Measurements from ENCODE around the gene NPAS3.

The NPAS3 gene

GRCh38 chr14:33490555-33490954 is 551.9 kb downstream of the NPAS3 start:
- Histone ChIP-seq H3K9me3 (ENCODE audit: control insufficient read depth in 2 of 2, low read length in 2 of 2) (no peaks in the 10 kb centered on the region), H3K27ac (ENCODE audit: low read length) (no peak overlapping the region), H3K9ac (ENCODE audit: low read length in 2 of 2) (no peak overlapping the region), H3K27me3 (ENCODE audit: control insufficient read depth in 1 of 2, insufficient read depth in 2 of 2, low read length in 2 of 2) (no peaks in the 10 kb centered on the region), H3K36me3 (ENCODE audit: control insufficient read depth in 2 of 2, insufficient read depth in 2 of 2, low read length in 2 of 2) (no peaks in the 10 kb centered on the region), H3K4me1 (ENCODE audit: control insufficient read depth, insufficient read depth, low read length) (no peaks in the 10 kb centered on the region), H3K4me3 (ENCODE audit: low read length in 2 of 2) (no peak overlapping the region)

GRCh38 chr14:33491112-33491511 is 552.4 kb downstream of the NPAS3 start:
- Histone ChIP-seq H3K27ac (ENCODE audit: low read length) (no peak overlapping the region), H3K9me3 (ENCODE audit: control insufficient read depth in 2 of 2, low read length in 2 of 2) (no peaks in the 10 kb centered on the region), H3K36me3 (ENCODE audit: control insufficient read depth in 2 of 2, insufficient read depth in 2 of 2, low read length in 2 of 2) (no peaks in the 10 kb centered on the region), H3K4me1 (ENCODE audit: control insufficient read depth, insufficient read depth, low read length) (no peaks in the 10 kb centered on the region), H3K4me3 (ENCODE audit: low read length in 2 of 2) (no peak overlapping the region), H3K27me3 (ENCODE audit: control insufficient read depth in 1 of 2, insufficient read depth in 2 of 2, low read length in 2 of 2) (no peaks in the 10 kb centered on the region), H3K9ac (ENCODE audit: low read length in 2 of 2) (no peak overlapping the region)

GRCh38 chr14:33492491-33492890 is 553.8 kb downstream of the NPAS3 start:
- no peaks in the 10 kb centered on the region for H3K27me3 ChIP-seq (ENCODE audit: control insufficient read depth in 1 of 2, insufficient read depth in 2 of 2, low read length in 2 of 2)
- no peak overlapping the region for H3K27ac ChIP-seq (ENCODE audit: low read length)
- H3K4me3 ChIP-seq (ENCODE audit: low read length in 2 of 2): no peak overlapping the region
- H3K36me3 ChIP-seq (ENCODE audit: control insufficient read depth in 2 of 2, insufficient read depth in 2 of 2, low read length in 2 of 2): no peaks in the 10 kb centered on the region
- H3K4me1 ChIP-seq (ENCODE audit: control insufficient read depth, insufficient read depth, low read length): no peaks in the 10 kb centered on the region
- no peaks in the 10 kb centered on the region for H3K9me3 ChIP-seq (ENCODE audit: control insufficient read depth in 2 of 2, low read length in 2 of 2)
- no peak overlapping the region for H3K9ac ChIP-seq (ENCODE audit: low read length in 2 of 2)

GRCh38 chr14:33493266-33493665 is 554.6 kb downstream of the NPAS3 start:
- no peak overlapping the region for H3K9ac ChIP-seq (ENCODE audit: low read length in 2 of 2)
- H3K4me1 ChIP-seq (ENCODE audit: control insufficient read depth, insufficient read depth, low read length): no peaks in the 10 kb centered on the region
- no peak overlapping the region for H3K4me3 ChIP-seq (ENCODE audit: low read length in 2 of 2)
- no peaks in the 10 kb centered on the region for H3K36me3 ChIP-seq (ENCODE audit: control insufficient read depth in 2 of 2, insufficient read depth in 2 of 2, low read length in 2 of 2)
- H3K27ac ChIP-seq (ENCODE audit: low read length): no peak overlapping the region
- H3K9me3 ChIP-seq (ENCODE audit: control insufficient read depth in 2 of 2, low read length in 2 of 2): no peaks in the 10 kb centered on the region
- no peaks in the 10 kb centered on the region for H3K27me3 ChIP-seq (ENCODE audit: control insufficient read depth in 1 of 2, insufficient read depth in 2 of 2, low read length in 2 of 2)

- Histone ChIP-seq H3K27me3 (ENCODE audit: control insufficient read depth in 1 of 2, insufficient read depth in 2 of 2, low read length in 2 of 2) (no peaks in the 10 kb centered on the region), H3K9ac (ENCODE audit: low read length in 2 of 2) (no peak overlapping the region), H3K4me1 (ENCODE audit: control insufficient read depth, insufficient read depth, low read length) (no peaks in the 10 kb centered on the region), H3K9me3 (ENCODE audit: control insufficient read depth in 2 of 2, low read length in 2 of 2) (no peaks in the 10 kb centered on the region), H3K27ac (ENCODE audit: low read length) (no peak overlapping the region), H3K36me3 (ENCODE audit: control insufficient read depth in 2 of 2, insufficient read depth in 2 of 2, low read length in 2 of 2) (no peaks in the 10 kb centered on the region), H3K4me3 (ENCODE audit: low read length in 2 of 2) (no peak overlapping the region)
These were observed 555.3 kb downstream of the NPAS3 start for GRCh38 chr14:33493990-33494389.

- no peaks in the 10 kb centered on the region for H3K4me1 ChIP-seq (ENCODE audit: control insufficient read depth, insufficient read depth, low read length)
- no peaks in the 10 kb centered on the region for H3K9me3 ChIP-seq (ENCODE audit: control insufficient read depth in 2 of 2, low read length in 2 of 2)
- H3K27ac ChIP-seq (ENCODE audit: low read length): no peak overlapping the region
- no peaks in the 10 kb centered on the region for H3K36me3 ChIP-seq (ENCODE audit: control insufficient read depth in 2 of 2, insufficient read depth in 2 of 2, low read length in 2 of 2)
- no peak overlapping the region for H3K9ac ChIP-seq (ENCODE audit: low read length in 2 of 2)
- peak overlapping the region; percentile 2 to 54 for H3K4me3 ChIP-seq (ENCODE audit: low read length in 2 of 2)
- no peaks in the 10 kb centered on the region for H3K27me3 ChIP-seq (ENCODE audit: control insufficient read depth in 1 of 2, insufficient read depth in 2 of 2, low read length in 2 of 2)
These were observed 561.0 kb downstream of the NPAS3 start for GRCh38 chr14:33499687-33500086.

- no peaks in the 10 kb centered on the region for H3K36me3 ChIP-seq (ENCODE audit: control insufficient read depth in 2 of 2, insufficient read depth in 2 of 2, low read length in 2 of 2)
- no peak overlapping the region for H3K9ac ChIP-seq (ENCODE audit: low read length in 2 of 2)
- H3K9me3 ChIP-seq (ENCODE audit: control insufficient read depth in 2 of 2, low read length in 2 of 2): no peaks in the 10 kb centered on the region
- no peaks in the 10 kb centered on the region for H3K27me3 ChIP-seq (ENCODE audit: control insufficient read depth in 1 of 2, insufficient read depth in 2 of 2, low read length in 2 of 2)
- H3K27ac ChIP-seq (ENCODE audit: low read length): no peak overlapping the region
- H3K4me1 ChIP-seq (ENCODE audit: control insufficient read depth, insufficient read depth, low read length): no peaks in the 10 kb centered on the region
- no peak overlapping the region for H3K4me3 ChIP-seq (ENCODE audit: low read length in 2 of 2)
These were observed 565.8 kb downstream of the NPAS3 start for GRCh38 chr14:33504246-33505099.

GRCh38 chr14:33505266-33505962 is 566.7 kb downstream of the NPAS3 start:
- Histone ChIP-seq H3K9me3 (ENCODE audit: control insufficient read depth in 2 of 2, low read length in 2 of 2) (no peaks in the 10 kb centered on the region), H3K4me3 (ENCODE audit: low read length in 2 of 2) (no peak overlapping the region), H3K27me3 (ENCODE audit: control insufficient read depth in 1 of 2, insufficient read depth in 2 of 2, low read length in 2 of 2) (no peaks in the 10 kb centered on the region), H3K4me1 (ENCODE audit: control insufficient read depth, insufficient read depth, low read length) (peaks cover 2% of the 10 kb centered on the region), H3K36me3 (ENCODE audit: control insufficient read depth in 2 of 2, insufficient read depth in 2 of 2, low read length in 2 of 2) (no peaks in the 10 kb centered on the region), H3K27ac (ENCODE audit: low read length) (no peak overlapping the region), H3K9ac (ENCODE audit: low read length in 2 of 2) (no peak overlapping the region)

GRCh38 chr14:33505963-33506329 is 567.3 kb downstream of the NPAS3 start:
- peaks cover 2% of the 10 kb centered on the region for H3K4me1 ChIP-seq (ENCODE audit: control insufficient read depth, insufficient read depth, low read length)
- no peak overlapping the region for H3K4me3 ChIP-seq (ENCODE audit: low read length in 2 of 2)
- H3K9ac ChIP-seq (ENCODE audit: low read length in 2 of 2): no peak overlapping the region
- H3K9me3 ChIP-seq (ENCODE audit: control insufficient read depth in 2 of 2, low read length in 2 of 2): no peaks in the 10 kb centered on the region
- H3K27ac ChIP-seq (ENCODE audit: low read length): no peak overlapping the region
- H3K27me3 ChIP-seq (ENCODE audit: control insufficient read depth in 1 of 2, insufficient read depth in 2 of 2, low read length in 2 of 2): no peaks in the 10 kb centered on the region
- no peaks in the 10 kb centered on the region for H3K36me3 ChIP-seq (ENCODE audit: control insufficient read depth in 2 of 2, insufficient read depth in 2 of 2, low read length in 2 of 2)

- Histone ChIP-seq H3K4me1 (ENCODE audit: control insufficient read depth, insufficient read depth, low read length) (peaks cover 2% of the 10 kb centered on the region), H3K4me3 (ENCODE audit: low read length in 2 of 2) (no peak overlapping the region), H3K27me3 (ENCODE audit: control insufficient read depth in 1 of 2, insufficient read depth in 2 of 2, low read length in 2 of 2) (no peaks in the 10 kb centered on the region), H3K36me3 (ENCODE audit: control insufficient read depth in 2 of 2, insufficient read depth in 2 of 2, low read length in 2 of 2) (no peaks in the 10 kb centered on the region), H3K9ac (ENCODE audit: low read length in 2 of 2) (no peak overlapping the region), H3K27ac (ENCODE audit: low read length) (no peak overlapping the region), H3K9me3 (ENCODE audit: control insufficient read depth in 2 of 2, low read length in 2 of 2) (no peaks in the 10 kb centered on the region)
These were observed 569.7 kb downstream of the NPAS3 start for GRCh38 chr14:33508126-33509062.
